AG04450 (cell line): ENCODE measurements around the gene PLA2G12A. TPM values are rescaled to one million over a fixed set of nuclear protein-coding genes. Genes with fewer than 3 reads are reported as not detected.

ENCODE experiments used
- CTCF ChIA-PET: fragments of 300-600, 350-600 bp; formaldehyde crosslinking; extraction: SDS; loops from one replicate; lab custom pipeline; 2022; ENCODE audit warnings: antibody characterized with exemption, inconsistent platforms; lab: Charles Lee
- POLR2A ChIA-PET: fragments of 350-600 bp; formaldehyde crosslinking; extraction: SDS; loops from one replicate; lab custom pipeline; 2021; ENCODE audit warnings: antibody characterized with exemption, inconsistent platforms; lab: Yijun Ruan, JAX
- DNase-seq: peaks from one replicate; pipeline ENCODE4 v3.0.0-alpha.2; 2011; ENCODE audit warnings: low read depth, low spot score
- H3K27ac ChIP-seq: one replicate; pipeline ENCODE4 v1.5.1; 2012; ENCODE audit warnings: low read depth, low read length, control low read depth
- H3K27me3 ChIP-seq: one replicate; pipeline ENCODE4 v1.6.0; 2012; ENCODE audit warnings: low read length; ENCODE audit not compliant: control insufficient read depth, insufficient read depth
- H3K4me3 ChIP-seq: 2 replicates; pipeline ENCODE4 v1.5.1; 2011; ENCODE audit warnings: mild to moderate bottlenecking, low read depth, low read length, control low read depth
- H3K9me3 ChIP-seq: 2 replicates; pipeline ENCODE4 v1.5.1; 2012; ENCODE audit warnings: low read length; ENCODE audit not compliant: control insufficient read depth, insufficient read depth
- polyA plus RNA-seq: library from polyadenylated mRNA; depleted of rRNA; stranded (reverse); fragments of >200 nt; gene quantifications from 2 replicates; pipeline ENCODE4 v1.2.3, GENCODE V29; 2011
- TF ChIP-seq, protein P1 (sequence below): IDR thresholded peaks from 2 replicates; pipeline ENCODE4 v1.5.1; 2011; ENCODE audit warnings: low read depth, low read length, control low read depth, inconsistent platforms

PLA2G12A gene
- polyA plus RNA-seq, 1 experiment, result 52.3 TPM

DNA sequence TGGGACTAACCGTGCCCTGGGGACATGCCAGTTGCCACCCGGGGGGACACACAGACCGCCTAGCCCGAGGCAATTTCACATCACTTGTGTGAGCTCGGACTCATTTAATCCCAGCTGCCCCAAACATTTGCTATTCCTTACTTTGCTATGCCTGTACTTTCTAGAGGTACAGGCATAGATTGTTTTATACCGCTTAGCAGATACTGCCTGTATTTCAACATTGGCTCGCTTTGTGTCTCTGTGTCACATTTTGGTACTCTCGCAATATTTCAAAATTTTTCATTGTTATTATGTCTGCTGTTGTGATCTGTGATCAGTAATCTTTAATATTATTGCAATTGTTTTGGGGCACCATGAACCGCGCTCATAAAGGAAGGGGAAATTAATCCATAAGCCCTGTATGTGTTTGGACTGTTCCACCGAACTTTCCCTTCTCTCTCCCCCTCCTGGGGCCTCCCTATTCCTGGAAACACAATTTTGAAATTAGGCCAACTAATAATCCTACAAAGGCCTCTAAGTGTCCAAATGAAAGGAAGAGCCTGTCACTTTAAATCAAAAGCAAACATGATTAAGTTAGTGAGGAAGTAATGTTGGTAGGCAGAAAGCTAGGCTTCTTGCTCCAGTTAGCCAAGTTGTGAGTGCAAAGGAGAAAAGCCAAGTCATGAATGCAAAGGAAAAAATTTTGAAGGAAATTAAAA lies 26.1 kb downstream of the PLA2G12A start:
- Histone ChIP-seq H3K27me3 (no peaks in the 10 kb centered on the region), H3K27ac (no peak overlapping the region), H3K4me3 (peak overlapping the region; percentile 86), H3K9me3 (no peaks in the 10 kb centered on the region; the same call in 1 of the 2 replicates)
- TF ChIP-seq, protein P1, sequence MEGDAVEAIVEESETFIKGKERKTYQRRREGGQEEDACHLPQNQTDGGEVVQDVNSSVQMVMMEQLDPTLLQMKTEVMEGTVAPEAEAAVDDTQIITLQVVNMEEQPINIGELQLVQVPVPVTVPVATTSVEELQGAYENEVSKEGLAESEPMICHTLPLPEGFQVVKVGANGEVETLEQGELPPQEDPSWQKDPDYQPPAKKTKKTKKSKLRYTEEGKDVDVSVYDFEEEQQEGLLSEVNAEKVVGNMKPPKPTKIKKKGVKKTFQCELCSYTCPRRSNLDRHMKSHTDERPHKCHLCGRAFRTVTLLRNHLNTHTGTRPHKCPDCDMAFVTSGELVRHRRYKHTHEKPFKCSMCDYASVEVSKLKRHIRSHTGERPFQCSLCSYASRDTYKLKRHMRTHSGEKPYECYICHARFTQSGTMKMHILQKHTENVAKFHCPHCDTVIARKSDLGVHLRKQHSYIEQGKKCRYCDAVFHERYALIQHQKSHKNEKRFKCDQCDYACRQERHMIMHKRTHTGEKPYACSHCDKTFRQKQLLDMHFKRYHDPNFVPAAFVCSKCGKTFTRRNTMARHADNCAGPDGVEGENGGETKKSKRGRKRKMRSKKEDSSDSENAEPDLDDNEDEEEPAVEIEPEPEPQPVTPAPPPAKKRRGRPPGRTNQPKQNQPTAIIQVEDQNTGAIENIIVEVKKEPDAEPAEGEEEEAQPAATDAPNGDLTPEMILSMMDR, result no peak
- ChIA-PET POLR2A (no interaction called here), CTCF (interaction anchor here (1.0 to 4.9 kb wide), 4 partner anchors 13 to 279 kb away, joined by 3 to 28 read pairs (median 5); partner anchors contain the start of gene PLA2G12A)
- no peak for DNase-seq

DNA sequence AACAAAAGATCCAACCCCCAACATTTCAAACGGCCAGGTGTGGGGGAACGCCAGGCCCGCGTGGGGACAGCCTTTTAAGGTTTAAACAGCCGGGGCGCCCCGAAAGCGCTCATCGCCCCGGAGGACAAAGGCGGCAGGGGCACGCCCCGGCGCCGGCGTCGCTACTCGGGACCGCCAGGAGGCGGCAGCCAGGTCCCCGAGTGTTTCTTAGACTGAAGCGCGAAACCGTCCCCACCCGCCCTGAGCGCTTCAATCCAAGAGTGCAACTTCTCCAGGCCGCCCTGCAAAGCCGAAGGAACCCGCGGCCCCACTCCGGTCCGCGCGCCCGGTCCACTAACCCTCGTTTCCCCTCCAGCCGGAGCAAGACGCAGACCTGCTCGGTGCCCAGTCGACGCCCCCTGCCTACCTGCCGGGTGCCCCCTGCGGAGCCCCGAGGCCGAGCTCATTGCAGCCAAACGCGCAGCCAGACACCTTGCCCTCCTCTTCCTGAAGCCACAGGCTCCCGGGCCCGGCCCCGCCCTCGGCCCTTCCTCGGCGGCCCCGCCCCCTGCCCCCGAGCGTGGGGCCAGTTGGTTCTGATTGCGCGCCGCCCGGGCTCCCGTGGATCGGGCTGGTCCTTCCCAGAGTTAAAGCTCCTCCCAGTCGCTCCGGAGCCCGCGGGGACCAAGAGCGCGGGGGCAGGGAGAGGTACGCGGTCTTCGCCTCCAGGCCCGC lies 26.8 kb downstream of the PLA2G12A start, which contains the start of gene CASP6:
Gene CASP6 (minus strand): TSS at position 496 of the 714 bp plus-strand sequence. CDS start 50 bp downstream, at position 446.
- POLR2A ChIA-PET, result interaction anchor here (0.7 kb wide), 2 partner anchors 185 to 1342 kb away, joined by 3 read pairs; no protein-coding TSS in a partner anchor
- H3K27me3 ChIP-seq, result no peaks in the 10 kb centered on the region
- H3K27ac ChIP-seq, result peak within 1 kb of the TSS; percentile 71
- no peaks in the 10 kb centered on the region; the same call in 1 of the 2 replicates for H3K9me3 ChIP-seq
- CTCF ChIA-PET, result interaction anchor here (1.0 to 4.9 kb wide), 4 partner anchors 14 to 278 kb away, joined by 3 to 28 read pairs (median 5); partner anchors contain the start of gene PLA2G12A
- TF ChIP-seq, protein P1, result peak; percentile 71
- H3K4me3 ChIP-seq, result peak within 1 kb of the TSS; percentile 86
- DNase-seq, result peak; percentile 21

DNA sequence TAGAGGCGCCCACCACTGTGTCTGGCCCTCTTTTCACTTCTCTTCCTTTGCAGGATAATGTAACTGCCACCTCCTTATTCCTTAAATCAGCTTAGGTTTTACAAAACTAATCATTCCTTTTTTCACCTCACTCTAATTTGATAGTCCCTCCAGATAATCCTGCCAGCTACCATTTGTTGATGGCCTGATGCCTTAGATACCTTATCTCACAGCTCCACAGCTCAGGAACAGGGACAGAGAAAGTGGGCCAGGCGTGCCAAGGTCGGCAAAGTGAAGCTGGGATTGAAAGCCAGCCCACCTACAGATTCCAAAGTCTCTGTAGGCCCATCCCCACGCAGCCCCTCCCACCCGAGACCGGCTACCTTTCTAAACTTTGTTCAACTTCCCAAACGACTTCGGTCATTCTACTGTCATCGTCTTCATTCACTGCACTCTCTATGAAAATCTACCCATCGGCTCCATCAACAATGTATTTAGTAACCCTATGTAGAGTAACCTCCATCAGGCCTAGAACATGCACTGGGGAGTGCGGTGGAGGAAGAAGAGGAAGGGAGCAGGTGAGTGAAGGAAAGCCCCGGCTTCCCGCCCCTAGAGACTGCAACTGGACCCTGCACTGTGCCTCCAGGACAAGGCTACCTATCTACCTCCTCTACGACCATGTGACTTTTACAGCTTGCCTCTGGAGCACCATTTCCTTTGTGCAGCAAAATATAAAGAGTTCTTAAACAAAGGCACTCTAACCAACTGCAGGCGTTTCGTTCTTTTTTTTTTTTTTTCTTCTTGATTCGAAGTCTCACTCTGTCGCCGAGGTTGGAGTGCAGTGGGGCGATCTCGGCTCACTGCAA lies 28.1 kb downstream of the PLA2G12A start:
- Histone ChIP-seq H3K4me3 (peak overlapping the region; percentile 86), H3K27me3 (no peaks in the 10 kb centered on the region), H3K9me3 (no peaks in the 10 kb centered on the region; the same call in 1 of the 2 replicates), H3K27ac (peak overlapping the region; percentile 71)
- TF ChIP-seq, protein P1, result no peak
- POLR2A ChIA-PET, result interaction anchor here (0.7 kb wide), 1 partner anchor 56 kb away, joined by 4 read pairs; no protein-coding TSS in a partner anchor
- no peak for DNase-seq
- CTCF ChIA-PET, result interaction anchor here (0.7 to 4.9 kb wide), 6 partner anchors 15 to 787 kb away, joined by 3 to 28 read pairs (median 3); no protein-coding TSS in a partner anchor

DNA sequence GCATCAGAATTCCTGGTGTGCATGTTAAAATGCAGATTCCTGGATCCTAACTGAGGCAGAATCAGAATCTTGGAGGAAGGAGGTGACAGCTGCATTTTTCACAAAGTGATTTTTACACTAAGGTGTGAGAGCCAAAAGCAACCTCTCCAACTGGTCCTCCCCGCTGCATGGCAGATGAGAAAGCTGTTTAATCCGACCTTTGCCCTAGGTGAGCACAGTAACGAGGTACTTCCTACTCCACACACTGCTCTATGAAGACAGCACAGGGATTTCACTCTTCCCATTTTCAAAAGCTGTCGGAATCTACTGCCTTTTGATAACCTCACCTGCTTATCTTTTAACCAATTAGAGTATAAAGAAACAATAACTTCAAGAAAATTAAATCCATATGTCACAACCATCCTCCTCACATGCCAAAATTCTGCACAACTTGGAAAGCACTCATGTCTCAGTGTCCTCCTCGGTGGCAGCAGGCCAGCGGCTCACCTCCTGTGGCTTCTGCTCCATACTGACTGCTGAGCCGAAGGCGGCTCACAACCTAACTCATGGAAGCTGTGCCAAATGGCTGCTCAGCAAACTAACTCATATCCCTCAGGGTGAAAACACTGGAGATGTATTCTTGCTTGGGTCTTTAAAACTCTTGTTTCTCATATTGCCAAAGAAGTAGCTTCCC lies 30.2 kb downstream of the PLA2G12A start:
- POLR2A ChIA-PET, result no interaction called here
- no peak for DNase-seq
- TF ChIP-seq, protein P1, result no peak
- Histone ChIP-seq H3K9me3 (no peaks in the 10 kb centered on the region; the same call in 1 of the 2 replicates), H3K4me3 (no peak overlapping the region), H3K27ac (no peak overlapping the region), H3K27me3 (no peaks in the 10 kb centered on the region)
- CTCF ChIA-PET, result interaction anchor here (0.6 to 4.9 kb wide), 7 partner anchors 9 to 644 kb away, joined by 3 to 28 read pairs (median 3); no protein-coding TSS in a partner anchor
